Vagina (tissue), 2 donors: ENCODE results near the gene GLB1L3.

Source experiments
- CTCF ChIP-seq, 3 experiments: fragments of 450-650 bp in 2 of 3; fragments of 200-600 bp in 1 of 3; sonication (generic) in 1 of 3; IDR thresholded peaks; one replicate each; pipeline ENCODE4 v1.5.1; 2017 to 2019; ENCODE audit warnings: antibody characterized with exemption in 3 of 3, mild to moderate bottlenecking in 2 of 3, moderate library complexity in 2 of 3
- POLR2AphosphoS5 ChIP-seq, 2 donors: sonication (generic); formaldehyde crosslinking; IDR thresholded peaks; one replicate each; pipeline ENCODE4 v1.9.0; 2017; ENCODE audit warnings: antibody characterized with exemption in 2 of 2, mild to moderate bottlenecking in 2 of 2, low read depth in 1 of 2; ENCODE audit not compliant: insufficient read depth in 1 of 2

GRCh38 chr11:134266841-134267251, 9.3 kb upstream of the GLB1L3 start:
- TF ChIP-seq POLR2AphosphoS5 (IDR thresholded peaks at IDR 0.05; ENCODE audit: insufficient read depth in 1 of 2, low read depth in 1 of 2): no peak
- no peak for TF ChIP-seq CTCF (IDR thresholded peaks at IDR 0.05)
